Activated naive CD4-positive, alpha-beta T cell (primary cell): ENCODE data around the gene SS18L1.

ENCODE experiments used
- DNase-seq, 4 experiments: peaks; one replicate each; lab custom pipeline; 2025; lab: John Stamatoyannopoulos, UW

The SS18L1 gene

GRCh38 chr20:62119591-62120364 is 23.8 kb upstream of the SS18L1 start:
- DNase-seq, result no peak

- no peak for DNase-seq
Observed at GRCh38 chr20:62120365-62120762, 23.2 kb upstream of the SS18L1 start.

- DNase-seq, result no peak
Observed at GRCh38 chr20:62120990-62121775, 22.4 kb upstream of the SS18L1 start.

- DNase-seq, result peak; percentile 95 to 99 (median 98)
Observed at GRCh38 chr20:62121776-62122653, 21.6 kb upstream of the SS18L1 start, which contains the start of gene LSM14B. TSS of gene LSM14B (plus strand) at chr20:62122475. CDS start at chr20:62122667, 192 bp downstream.

- DNase-seq, result peak in 1 of 4 experiments; percentile 46
Observed at GRCh38 chr20:62122654-62123449, 20.7 kb upstream of the SS18L1 start.

GRCh38 chr20:62123450-62124118 is 20.0 kb upstream of the SS18L1 start:
- no peak for DNase-seq

- no peak for DNase-seq
Observed at GRCh38 chr20:62126141-62126540, 17.4 kb upstream of the SS18L1 start.

GRCh38 chr20:62127799-62128198 is 15.8 kb upstream of the SS18L1 start:
- DNase-seq, result no peak

GRCh38 chr20:62128502-62128901 is 15.1 kb upstream of the SS18L1 start:
- DNase-seq, result no peak

- no peak for DNase-seq
Observed at GRCh38 chr20:62129731-62130531, 13.6 kb upstream of the SS18L1 start.

GRCh38 chr20:62131560-62132320 is 11.8 kb upstream of the SS18L1 start:
- DNase-seq, result no peak

GRCh38 chr20:62132421-62132820 is 11.1 kb upstream of the SS18L1 start:
- DNase-seq, result no peak

- DNase-seq, result no peak
Observed at GRCh38 chr20:62133051-62133845, 10.3 kb upstream of the SS18L1 start.

GRCh38 chr20:62133864-62134263 is 9.7 kb upstream of the SS18L1 start:
- no peak for DNase-seq

- no peak for DNase-seq
Observed at GRCh38 chr20:62134735-62135231, 8.8 kb upstream of the SS18L1 start.

GRCh38 chr20:62135573-62136266 is 7.8 kb upstream of the SS18L1 start:
- DNase-seq, result no peak

GRCh38 chr20:62136283-62137091 is 7.1 kb upstream of the SS18L1 start:
- DNase-seq, result peak in 3 of 4 experiments; percentile 33 to 73 (median 63)
